ENCODE measurements around the gene HOXC5. TPM values are rescaled to one million over a fixed set of nuclear protein-coding genes. Genes with fewer than 3 reads are reported as not detected.

HOXC5 gene
- total RNA-seq, 4 donors from 2014 or later: 1.4 to 2.7 (median 1.7) TPM

- Histone ChIP-seq H3K27ac (peak overlapping the region; percentile 87 to 99 (median 96)), H3K9me3 (no peaks in the 10 kb centered on the region), H3K36me3 (no peaks in the 10 kb centered on the region), H3K4me3 (peak overlapping the region; percentile 53 to 74 (median 62)), H3K27me3 (peaks cover 0 to 28% of the 10 kb centered on the region in 2 donors), H3K4me1 (peaks cover 0 to 87% (median 30%) of the 10 kb centered on the region in 4 donors)
- TF ChIP-seq CTCF (IDR thresholded peaks at IDR 0.05): no peak
- no peak for TF ChIP-seq POLR2A (IDR thresholded peaks at IDR 0.05)
- TF ChIP-seq EP300 (IDR thresholded peaks at IDR 0.05): no peak
- no peak for DNase-seq (ENCODE audit: low spot score in 2 of 2)
- 18 to 25% methylated on average over 23 of the region's 23 CpGs for WGBS, 2 donors
Observed at GRCh38 chr12:54020591-54021405, 12.1 kb upstream of the HOXC5 start.

GRCh38 chr12:54021432-54022013 is 11.3 kb upstream of the HOXC5 start:
- no peak for DNase-seq (ENCODE audit: low spot score in 2 of 2)
- 17 to 26% methylated on average over 16 of the region's 16 CpGs for WGBS, 2 donors
- H3K9me3 ChIP-seq: no peaks in the 10 kb centered on the region
- peak in 3 of 5 experiments; percentile 18 to 33 (median 26) for TF ChIP-seq CTCF (IDR thresholded peaks at IDR 0.05)
- TF ChIP-seq POLR2A (IDR thresholded peaks at IDR 0.05): peak in 1 of 2 donors; percentile 37
- TF ChIP-seq EP300 (IDR thresholded peaks at IDR 0.05): peak in 1 of 2 donors; percentile 74
- no peaks in the 10 kb centered on the region for H3K36me3 ChIP-seq
- H3K4me1 ChIP-seq: peaks cover 0 to 88% (median 33%) of the 10 kb centered on the region in 4 donors
- H3K4me3 ChIP-seq: peak overlapping the region; percentile 53 to 74 (median 62)
- peak overlapping the region; percentile 87 to 99 (median 96) for H3K27ac ChIP-seq
- peaks cover 0 to 32% of the 10 kb centered on the region in 2 donors for H3K27me3 ChIP-seq

- H3K27me3 ChIP-seq: peaks cover 0 to 33% of the 10 kb centered on the region in 2 donors
Observed at GRCh38 chr12:54022960-54023884, 9.6 kb upstream of the HOXC5 start.

GRCh38 chr12:54024127-54024526 is 8.7 kb upstream of the HOXC5 start:
- H3K36me3 ChIP-seq: no peaks in the 10 kb centered on the region

More at GRCh38 chr12:54022960-54023884, 9.6 kb upstream of the HOXC5 start:
- no peaks in the 10 kb centered on the region for H3K9me3 ChIP-seq
- H3K27ac ChIP-seq: peak overlapping the region; percentile 46 to 99 (median 96)
- WGBS, 2 donors: 48 to 51% methylated on average over 8 of the region's 8 CpGs
- peaks cover 0 to 94% (median 40%) of the 10 kb centered on the region in 4 donors for H3K4me1 ChIP-seq
- H3K36me3 ChIP-seq: no peaks in the 10 kb centered on the region
- no peak for TF ChIP-seq POLR2A (IDR thresholded peaks at IDR 0.05)
- no peak for TF ChIP-seq CTCF (IDR thresholded peaks at IDR 0.05)
- no peak for TF ChIP-seq EP300 (IDR thresholded peaks at IDR 0.05)
- no peak for DNase-seq (ENCODE audit: low spot score in 2 of 2)
- peak overlapping the region in 1 of 4 donors; percentile 38 for H3K4me3 ChIP-seq

More at GRCh38 chr12:54024127-54024526, 8.7 kb upstream of the HOXC5 start:
- Histone ChIP-seq H3K9me3 (no peaks in the 10 kb centered on the region), H3K27me3 (peaks cover 0 to 26% of the 10 kb centered on the region in 2 donors), H3K4me1 (peaks cover 0 to 99% (median 43%) of the 10 kb centered on the region in 4 donors), H3K4me3 (peak overlapping the region in 2 of 4 donors; percentile 32 to 38), H3K27ac (peak overlapping the region; percentile 46 to 99 (median 96))
- WGBS, 2 donors: 16 to 24% methylated on average over 17 of the region's 17 CpGs
- DNase-seq (ENCODE audit: low spot score in 2 of 2): no peak
- no peak for TF ChIP-seq CTCF (IDR thresholded peaks at IDR 0.05)
- peak in 1 of 2 donors; percentile 18 for TF ChIP-seq EP300 (IDR thresholded peaks at IDR 0.05)
- no peak for TF ChIP-seq POLR2A (IDR thresholded peaks at IDR 0.05)
